NK-92 (cell line): ENCODE results near the gene HTT.

Experiments
- DNase-seq: peaks from one replicate; lab custom pipeline; 2025; ENCODE audit not compliant: unreplicated experiment; lab: John Stamatoyannopoulos, UW

The HTT gene

GRCh38 chr4:3217266-3217665 is 142.8 kb downstream of the HTT start:
- DNase-seq: no peak

- DNase-seq: no peak
Measured at GRCh38 chr4:3217771-3218170, 143.3 kb downstream of the HTT start.

GRCh38 chr4:3218824-3219760 is 144.6 kb downstream of the HTT start:
- no peak for DNase-seq

- DNase-seq: no peak
Measured at GRCh38 chr4:3219761-3220475, 145.4 kb downstream of the HTT start.

- DNase-seq: no peak
Measured at GRCh38 chr4:3220476-3221183, 146.1 kb downstream of the HTT start.

- DNase-seq: no peak
Measured at GRCh38 chr4:3221184-3221494, 146.7 kb downstream of the HTT start.

- no peak for DNase-seq
Measured at GRCh38 chr4:3221996-3222395, 147.5 kb downstream of the HTT start.

GRCh38 chr4:3223346-3223745 is 148.9 kb downstream of the HTT start:
- DNase-seq: no peak

GRCh38 chr4:3223956-3224748 is 149.7 kb downstream of the HTT start:
- no peak for DNase-seq

GRCh38 chr4:3225071-3225850 is 150.8 kb downstream of the HTT start:
- DNase-seq: no peak

- DNase-seq: no peak
Measured at GRCh38 chr4:3225936-3226335, 151.5 kb downstream of the HTT start.

GRCh38 chr4:3226467-3226866 is 152.0 kb downstream of the HTT start:
- DNase-seq: no peak

GRCh38 chr4:3226944-3227343 is 152.5 kb downstream of the HTT start:
- DNase-seq: no peak

GRCh38 chr4:3227878-3228675 is 153.6 kb downstream of the HTT start:
- no peak for DNase-seq

GRCh38 chr4:3228881-3229280 is 154.4 kb downstream of the HTT start:
- no peak for DNase-seq

- DNase-seq: no peak
Measured at GRCh38 chr4:3229328-3229727, 154.8 kb downstream of the HTT start.

- no peak for DNase-seq
Measured at GRCh38 chr4:3229964-3230363, 155.5 kb downstream of the HTT start.

- DNase-seq: no peak
Measured at GRCh38 chr4:3231471-3231870, 157.0 kb downstream of the HTT start.

- DNase-seq: no peak
Measured at GRCh38 chr4:3232001-3232400, 157.5 kb downstream of the HTT start.
